HEK293 (cell line): ENCODE results near the gene TAS2R1.

Source experiments
- REPIN1 ChIP-seq: fragments of 450-650 bp; formaldehyde crosslinking; IDR thresholded peaks from 2 replicates; pipeline ENCODE4 v1.5.1; 2017; ENCODE audit warnings: missing biosample characterization, missing genetic modification characterization, low read depth
- ZNF138 ChIP-seq: fragments of 450-650 bp; formaldehyde crosslinking; IDR thresholded peaks from 2 replicates; pipeline ENCODE4 v1.5.1; 2016; ENCODE audit warnings: missing biosample characterization, missing genetic modification characterization, borderline replicate concordance
- ZNF184 ChIP-seq: fragments of 450-650 bp; IDR thresholded peaks from 2 replicates; pipeline ENCODE4 v1.5.1; 2018; ENCODE audit warnings: missing biosample characterization, mild to moderate bottlenecking, missing genetic modification characterization
- ZNF701 ChIP-seq: fragments of 450-650 bp; formaldehyde crosslinking; IDR thresholded peaks from 2 replicates; pipeline ENCODE4 v1.5.1; 2016; ENCODE audit warnings: missing biosample characterization, missing genetic modification characterization
- TF ChIP-seq, protein P1 (sequence below): fragments of 450-650 bp; formaldehyde crosslinking; IDR thresholded peaks from 2 replicates; pipeline ENCODE4 v1.5.1; 2016; ENCODE audit warnings: missing biosample characterization, missing genetic modification characterization
- TF ChIP-seq, protein P2 (sequence below): IDR thresholded peaks from 2 replicates; pipeline ENCODE4 v1.6.1; 2011; ENCODE audit warnings: mild to moderate bottlenecking, low read depth, low read length, borderline replicate concordance
- TF ChIP-seq, protein P3 (sequence below): fragments of 450-650 bp; formaldehyde crosslinking; IDR thresholded peaks from 2 replicates; pipeline ENCODE4 v1.5.1; 2017; ENCODE audit warnings: missing biosample characterization, missing genetic modification characterization

DNA sequence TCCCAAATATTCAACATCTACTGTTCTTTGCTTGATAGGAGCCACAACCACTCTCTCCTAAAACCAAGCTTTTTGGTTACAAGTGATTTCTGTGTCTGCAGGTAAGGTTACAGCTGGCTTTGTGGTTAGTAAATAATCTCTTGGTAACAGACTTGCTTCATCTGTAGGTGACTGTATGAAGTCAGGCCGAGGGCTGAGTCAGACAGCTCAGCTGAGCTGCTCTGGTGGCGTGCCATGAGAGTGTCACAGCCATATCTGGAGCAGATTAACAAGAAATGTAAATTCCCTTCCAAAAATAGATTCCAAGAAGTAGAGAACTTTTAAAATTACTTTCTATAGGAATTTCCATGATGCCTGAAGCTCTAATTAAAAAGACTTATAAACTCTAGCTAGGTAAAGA is 23.7 kb upstream of the TAS2R1 start:
- TF ChIP-seq, protein P1, sequence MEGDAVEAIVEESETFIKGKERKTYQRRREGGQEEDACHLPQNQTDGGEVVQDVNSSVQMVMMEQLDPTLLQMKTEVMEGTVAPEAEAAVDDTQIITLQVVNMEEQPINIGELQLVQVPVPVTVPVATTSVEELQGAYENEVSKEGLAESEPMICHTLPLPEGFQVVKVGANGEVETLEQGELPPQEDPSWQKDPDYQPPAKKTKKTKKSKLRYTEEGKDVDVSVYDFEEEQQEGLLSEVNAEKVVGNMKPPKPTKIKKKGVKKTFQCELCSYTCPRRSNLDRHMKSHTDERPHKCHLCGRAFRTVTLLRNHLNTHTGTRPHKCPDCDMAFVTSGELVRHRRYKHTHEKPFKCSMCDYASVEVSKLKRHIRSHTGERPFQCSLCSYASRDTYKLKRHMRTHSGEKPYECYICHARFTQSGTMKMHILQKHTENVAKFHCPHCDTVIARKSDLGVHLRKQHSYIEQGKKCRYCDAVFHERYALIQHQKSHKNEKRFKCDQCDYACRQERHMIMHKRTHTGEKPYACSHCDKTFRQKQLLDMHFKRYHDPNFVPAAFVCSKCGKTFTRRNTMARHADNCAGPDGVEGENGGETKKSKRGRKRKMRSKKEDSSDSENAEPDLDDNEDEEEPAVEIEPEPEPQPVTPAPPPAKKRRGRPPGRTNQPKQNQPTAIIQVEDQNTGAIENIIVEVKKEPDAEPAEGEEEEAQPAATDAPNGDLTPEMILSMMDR = no peak
- TF ChIP-seq, protein P2, sequence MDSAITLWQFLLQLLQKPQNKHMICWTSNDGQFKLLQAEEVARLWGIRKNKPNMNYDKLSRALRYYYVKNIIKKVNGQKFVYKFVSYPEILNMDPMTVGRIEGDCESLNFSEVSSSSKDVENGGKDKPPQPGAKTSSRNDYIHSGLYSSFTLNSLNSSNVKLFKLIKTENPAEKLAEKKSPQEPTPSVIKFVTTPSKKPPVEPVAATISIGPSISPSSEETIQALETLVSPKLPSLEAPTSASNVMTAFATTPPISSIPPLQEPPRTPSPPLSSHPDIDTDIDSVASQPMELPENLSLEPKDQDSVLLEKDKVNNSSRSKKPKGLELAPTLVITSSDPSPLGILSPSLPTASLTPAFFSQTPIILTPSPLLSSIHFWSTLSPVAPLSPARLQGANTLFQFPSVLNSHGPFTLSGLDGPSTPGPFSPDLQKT = no peak
- TF ChIP-seq ZNF138 = no peak
- no peak for TF ChIP-seq ZNF701 (tag by site-specific recombination)
- TF ChIP-seq ZNF184 (tag by site-specific recombination) = no peak
- no peak for TF ChIP-seq REPIN1
- TF ChIP-seq, protein P3, sequence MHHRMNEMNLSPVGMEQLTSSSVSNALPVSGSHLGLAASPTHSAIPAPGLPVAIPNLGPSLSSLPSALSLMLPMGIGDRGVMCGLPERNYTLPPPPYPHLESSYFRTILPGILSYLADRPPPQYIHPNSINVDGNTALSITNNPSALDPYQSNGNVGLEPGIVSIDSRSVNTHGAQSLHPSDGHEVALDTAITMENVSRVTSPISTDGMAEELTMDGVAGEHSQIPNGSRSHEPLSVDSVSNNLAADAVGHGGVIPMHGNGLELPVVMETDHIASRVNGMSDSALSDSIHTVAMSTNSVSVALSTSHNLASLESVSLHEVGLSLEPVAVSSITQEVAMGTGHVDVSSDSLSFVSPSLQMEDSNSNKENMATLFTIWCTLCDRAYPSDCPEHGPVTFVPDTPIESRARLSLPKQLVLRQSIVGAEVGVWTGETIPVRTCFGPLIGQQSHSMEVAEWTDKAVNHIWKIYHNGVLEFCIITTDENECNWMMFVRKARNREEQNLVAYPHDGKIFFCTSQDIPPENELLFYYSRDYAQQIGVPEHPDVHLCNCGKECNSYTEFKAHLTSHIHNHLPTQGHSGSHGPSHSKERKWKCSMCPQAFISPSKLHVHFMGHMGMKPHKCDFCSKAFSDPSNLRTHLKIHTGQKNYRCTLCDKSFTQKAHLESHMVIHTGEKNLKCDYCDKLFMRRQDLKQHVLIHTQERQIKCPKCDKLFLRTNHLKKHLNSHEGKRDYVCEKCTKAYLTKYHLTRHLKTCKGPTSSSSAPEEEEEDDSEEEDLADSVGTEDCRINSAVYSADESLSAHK = no peak
